Measurements from ENCODE around the gene MYH14. TPM values are rescaled to one million over a fixed set of nuclear protein-coding genes. Genes with fewer than 3 reads are reported as not detected.
"Not testable (repeated sequence)": the region's sequence is repeated elsewhere in the genome, so short reads cannot be mapped to it uniquely, and the experiment has no call there.

Gene MYH14
- total and polyA plus RNA-seq, 2 of the 4 experiments (the other 2 are of a cell fraction), result not detected

DNA sequence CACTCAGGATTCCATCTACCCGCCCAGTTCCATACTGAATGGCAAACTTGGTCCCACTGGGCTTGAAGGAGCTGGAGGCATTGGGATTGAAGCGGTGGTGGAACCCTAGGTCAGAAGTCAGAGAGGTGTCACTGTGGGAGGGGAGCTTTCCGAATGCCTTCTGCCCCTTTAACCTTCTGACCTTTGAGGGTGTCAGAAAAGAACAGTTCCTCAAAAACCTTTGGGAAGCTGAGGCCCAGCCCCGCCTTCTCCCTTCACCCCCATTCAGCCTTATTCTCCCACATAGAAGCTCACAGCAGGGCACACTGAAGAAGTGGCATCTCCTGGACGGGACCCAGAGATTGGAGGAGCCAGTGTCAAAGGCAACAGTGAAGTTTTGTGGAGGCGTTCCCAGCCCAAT lies 133.6 kb downstream of the MYH14 start:
- H3K27ac ChIP-seq (ENCODE audit: insufficient read depth, low read length); H4K8ac ChIP-seq (ENCODE audit: low read depth in 2 of 2, low read length in 2 of 2); H3K36me3 ChIP-seq (ENCODE audit: control insufficient read depth, insufficient read depth, low read length); POLR2A ChIA-PET (ENCODE audit: unreplicated experiment); H4K20me1 ChIP-seq (ENCODE audit: insufficient read depth, low read length); H2AK9ac ChIP-seq (replicated peaks; ENCODE audit: low read depth, low read length, poor library complexity); H2AFZ ChIP-seq (replicated peaks; ENCODE audit: low read length, poor library complexity); H3K4me1 ChIP-seq (ENCODE audit: control insufficient read depth, insufficient read depth, low read length); H3K79me1 ChIP-seq (ENCODE audit: low read depth in 1 of 2, low read length in 2 of 2); DNase-seq; H4K91ac ChIP-seq (ENCODE audit: insufficient read depth, low read depth, low read length); H2BK20ac ChIP-seq (ENCODE audit: low read depth, low read length); H3K56ac ChIP-seq (ENCODE audit: extremely low read depth, insufficient read depth, low read length); H3K4me3 ChIP-seq (ENCODE audit: insufficient read depth, low read depth, low read length); H2BK120ac ChIP-seq (ENCODE audit: low read depth, low read length); BruUV-seq (replicated peaks); H2BK5ac ChIP-seq (ENCODE audit: low read depth, low read length, poor library complexity, severe bottlenecking); H2AK5ac ChIP-seq (ENCODE audit: low read depth, low read length); H3K14ac ChIP-seq (replicated peaks; ENCODE audit: low read depth, low read length); intact Hi-C loops (cut with micrococcal nuclease); H3K23ac ChIP-seq (ENCODE audit: low read depth, low read length); H3K9ac ChIP-seq (ENCODE audit: low read depth, low read length); H4K5ac ChIP-seq (ENCODE audit: low read depth, low read length); H3K4ac ChIP-seq (ENCODE audit: low read depth, low read length); H3K9me1 ChIP-seq (ENCODE audit: insufficient read depth, low read length); in situ Hi-C loops (cut with MboI; ENCODE audit: low sequenced_read_pairs); H3K18ac ChIP-seq (ENCODE audit: low read depth, low read length); H3K27me3 ChIP-seq (ENCODE audit: control insufficient read depth, insufficient read depth, low read length); dilution Hi-C loops (cut with HindIII; ENCODE audit: low sequenced_read_pairs, unreplicated experiment); H2BK15ac ChIP-seq (ENCODE audit: low read depth, low read length); CTCF ChIA-PET; H3K9me3 ChIP-seq (ENCODE audit: control insufficient read depth, insufficient read depth, low read length); H3K4me2 ChIP-seq (ENCODE audit: low read depth, low read length); ATAC-seq (ENCODE audit: low read depth): not testable (repeated sequence)
- no CpG with 5 or more reads among the region's 6 CpGs for WGBS, 2 experiments (ENCODE audit: extremely low coverage in 2 of 2, insufficient read length in 1 of 2)

Data from IMR-90 (cell line).